ENCODE results near the gene ATF7. TPM values are rescaled to one million over a fixed set of nuclear protein-coding genes. Genes with fewer than 3 reads are reported as not detected.

Gene ATF7
- total RNA-seq, 1 donor from 2014 or later, result 31.5 TPM

GRCh38 chr12:53499266-53500141 is 126.7 kb downstream of the ATF7 start, which contains the start of gene MAP3K12:
Gene MAP3K12, minus strand, starts transcription at chr12:53499458. Its CDS starts 12,067 bp downstream, at chr12:53487391.
- intact Hi-C loops (cut with micrococcal nuclease), result loop anchor here (2.0 kb wide), 3 partner anchors 47 to 227 kb away; partner anchors contain the start of genes CALCOCO1 and PCBP2
- Mint-ChIP-seq H3K4me3 (peak within 1 kb of the TSS; percentile 93), H3K4me1 (peaks cover 37% of the 10 kb centered on the region), H3K36me3 (ENCODE audit: low read depth) (peaks cover 2% of the 10 kb centered on the region), H3K27me3 (no peaks in the 10 kb centered on the region), H3K27ac (peak within 1 kb of the TSS; percentile 97), H3K9me3 (no peaks in the 10 kb centered on the region)
- DNase-seq, result peak; percentile 92

- peaks cover 2% of the 10 kb centered on the region for H3K36me3 Mint-ChIP-seq (ENCODE audit: low read depth)
- no peaks in the 10 kb centered on the region for H3K27me3 Mint-ChIP-seq
- peak overlapping the region; percentile 93 for H3K4me3 Mint-ChIP-seq
- H3K9me3 Mint-ChIP-seq, result no peaks in the 10 kb centered on the region
- H3K27ac Mint-ChIP-seq, result peak overlapping the region; percentile 84
- intact Hi-C loops (cut with micrococcal nuclease), result no loop called here
- DNase-seq, result no peak
- peaks cover 47% of the 10 kb centered on the region for H3K4me1 Mint-ChIP-seq
Measured at GRCh38 chr12:53498235-53498630, 127.9 kb downstream of the ATF7 start.

- Mint-ChIP-seq H3K27ac (no peak overlapping the region), H3K27me3 (no peaks in the 10 kb centered on the region), H3K9me3 (no peaks in the 10 kb centered on the region), H3K4me3 (no peak overlapping the region), H3K4me1 (peaks cover 50% of the 10 kb centered on the region), H3K36me3 (ENCODE audit: low read depth) (peaks cover 2% of the 10 kb centered on the region)
- intact Hi-C loops (cut with micrococcal nuclease), result no loop called here
- DNase-seq, result no peak
Measured at GRCh38 chr12:53497461-53497860, 128.7 kb downstream of the ATF7 start.

- H3K4me3 Mint-ChIP-seq, result no peak overlapping the region
- no peaks in the 10 kb centered on the region for H3K9me3 Mint-ChIP-seq
- H3K27me3 Mint-ChIP-seq, result no peaks in the 10 kb centered on the region
- DNase-seq, result no peak
- intact Hi-C loops (cut with micrococcal nuclease), result no loop called here
- peaks cover 2% of the 10 kb centered on the region for H3K36me3 Mint-ChIP-seq (ENCODE audit: low read depth)
- H3K27ac Mint-ChIP-seq, result no peak overlapping the region
- H3K4me1 Mint-ChIP-seq, result peaks cover 49% of the 10 kb centered on the region
Measured at GRCh38 chr12:53496752-53497032, 129.5 kb downstream of the ATF7 start.

- peaks cover 2% of the 10 kb centered on the region for H3K36me3 Mint-ChIP-seq (ENCODE audit: low read depth)
- H3K4me3 Mint-ChIP-seq, result no peak overlapping the region
- peaks cover 49% of the 10 kb centered on the region for H3K4me1 Mint-ChIP-seq
- H3K9me3 Mint-ChIP-seq, result no peaks in the 10 kb centered on the region
- H3K27ac Mint-ChIP-seq, result no peak overlapping the region
- intact Hi-C loops (cut with micrococcal nuclease), result no loop called here
- H3K27me3 Mint-ChIP-seq, result no peaks in the 10 kb centered on the region
- DNase-seq, result no peak
Measured at GRCh38 chr12:53495903-53496751, 130.1 kb downstream of the ATF7 start.

GRCh38 chr12:53493610-53494391 is 132.4 kb downstream of the ATF7 start:
- peaks cover 2% of the 10 kb centered on the region for H3K36me3 Mint-ChIP-seq (ENCODE audit: low read depth)
- no peaks in the 10 kb centered on the region for H3K9me3 Mint-ChIP-seq
- intact Hi-C loops (cut with micrococcal nuclease), result loop anchor here (1.0 kb wide), 1 partner anchor 8 kb away; the partner anchor contains the start of gene TARBP2
- no peaks in the 10 kb centered on the region for H3K27me3 Mint-ChIP-seq
- H3K27ac Mint-ChIP-seq, result peak overlapping the region; percentile 90
- peak overlapping the region; percentile 94 for H3K4me3 Mint-ChIP-seq
- peaks cover 38% of the 10 kb centered on the region for H3K4me1 Mint-ChIP-seq
- DNase-seq, result no peak

- peaks cover 31% of the 10 kb centered on the region for H3K4me1 Mint-ChIP-seq
- peaks cover 2% of the 10 kb centered on the region for H3K36me3 Mint-ChIP-seq (ENCODE audit: low read depth)
- no peaks in the 10 kb centered on the region for H3K9me3 Mint-ChIP-seq
- H3K27ac Mint-ChIP-seq, result peak overlapping the region; percentile 90
- intact Hi-C loops (cut with micrococcal nuclease), result loop anchor here (1.0 kb wide), 1 partner anchor 8 kb away; the partner anchor contains the start of gene TARBP2
- peak; percentile 97 for DNase-seq
- H3K27me3 Mint-ChIP-seq, result no peaks in the 10 kb centered on the region
- peak overlapping the region; percentile 94 for H3K4me3 Mint-ChIP-seq
Measured at GRCh38 chr12:53492830-53493609, 133.2 kb downstream of the ATF7 start.

GRCh38 chr12:53492188-53492587 is 134.0 kb downstream of the ATF7 start:
- H3K36me3 Mint-ChIP-seq (ENCODE audit: low read depth), result peaks cover 7% of the 10 kb centered on the region
- DNase-seq, result no peak
- intact Hi-C loops (cut with micrococcal nuclease), result no loop called here
- H3K9me3 Mint-ChIP-seq, result no peaks in the 10 kb centered on the region
- peak overlapping the region; percentile 73 for H3K27ac Mint-ChIP-seq
- H3K4me3 Mint-ChIP-seq, result peak overlapping the region; percentile 94
- no peaks in the 10 kb centered on the region for H3K27me3 Mint-ChIP-seq
- peaks cover 28% of the 10 kb centered on the region for H3K4me1 Mint-ChIP-seq

- Mint-ChIP-seq H3K27ac (peak overlapping the region; percentile 11), H3K27me3 (no peaks in the 10 kb centered on the region)
Measured at GRCh38 chr12:53489242-53489864, 136.8 kb downstream of the ATF7 start.

GRCh38 chr12:53486736-53487487 is 139.3 kb downstream of the ATF7 start:
- DNase-seq, result no peak
- H3K27me3 Mint-ChIP-seq, result no peaks in the 10 kb centered on the region

More at GRCh38 chr12:53489242-53489864, 136.8 kb downstream of the ATF7 start:
- Mint-ChIP-seq H3K4me3 (no peak overlapping the region), H3K36me3 (ENCODE audit: low read depth) (peaks cover 24% of the 10 kb centered on the region), H3K9me3 (no peaks in the 10 kb centered on the region), H3K4me1 (peaks cover 21% of the 10 kb centered on the region)
- no peak for DNase-seq
- intact Hi-C loops (cut with micrococcal nuclease), result no loop called here

GRCh38 chr12:53485955-53486735 is 140.0 kb downstream of the ATF7 start:
- peaks cover 40% of the 10 kb centered on the region for H3K36me3 Mint-ChIP-seq (ENCODE audit: low read depth)
- H3K4me1 Mint-ChIP-seq, result peaks cover 3% of the 10 kb centered on the region

More at GRCh38 chr12:53486736-53487487, 139.3 kb downstream of the ATF7 start:
- H3K27ac Mint-ChIP-seq, result no peak overlapping the region
- H3K4me3 Mint-ChIP-seq, result no peak overlapping the region
- peaks cover 3% of the 10 kb centered on the region for H3K4me1 Mint-ChIP-seq
- H3K36me3 Mint-ChIP-seq (ENCODE audit: low read depth), result peaks cover 37% of the 10 kb centered on the region
- no peaks in the 10 kb centered on the region for H3K9me3 Mint-ChIP-seq
- intact Hi-C loops (cut with micrococcal nuclease), result no loop called here

More at GRCh38 chr12:53485955-53486735, 140.0 kb downstream of the ATF7 start:
- Mint-ChIP-seq H3K27me3 (no peaks in the 10 kb centered on the region), H3K27ac (no peak overlapping the region), H3K4me3 (no peak overlapping the region), H3K9me3 (no peaks in the 10 kb centered on the region)
- DNase-seq, result no peak
- intact Hi-C loops (cut with micrococcal nuclease), result no loop called here

Data from activated CD4-positive, alpha-beta T cell treated with anti-CD3 and anti-CD28 coated beads, Interleukin-2, amount 10 ng/mL, durations not matched to agents 24 days and 14 days (primary cell).